Activated CD4-positive, alpha-beta memory T cell treated with anti-CD3 and anti-CD28 coated beads for 36 hours (primary cell): ENCODE measurements around the gene WDR70. TPM values are rescaled to one million over a fixed set of nuclear protein-coding genes. Genes with fewer than 3 reads are reported as not detected.
"Not testable (repeated sequence)": the region's sequence is repeated elsewhere in the genome, so short reads cannot be mapped to it uniquely, and the experiment has no call there.

Experiments used
- CTCF ChIA-PET: fragments of 350-600 bp; sonication (Branson Sonifier 250); formaldehyde crosslinking; loops from one replicate; lab custom pipeline; 2021; ENCODE audit warnings: antibody characterized with exemption, inconsistent platforms; lab: Charles Lee
- POLR2A ChIA-PET: fragments of 350-600 bp; sonication (Branson Sonifier 250); formaldehyde crosslinking; loops from one replicate; lab custom pipeline; 2021; ENCODE audit warnings: antibody characterized with exemption; lab: Charles Lee
- DNase-seq: peaks from one replicate; pipeline ENCODE4 v3.0.0-alpha.2; 2020
- H3K27ac Mint-ChIP-seq: one replicate; pipeline ENCODE4 v1.8.0; 2021; ENCODE audit warnings: mixed read lengths
- H3K27me3 Mint-ChIP-seq: one replicate; pipeline ENCODE4 v1.8.0; 2021; ENCODE audit warnings: mixed read lengths
- H3K36me3 Mint-ChIP-seq: one replicate; pipeline ENCODE4 v1.8.0; 2021; ENCODE audit warnings: mixed read lengths
- H3K4me1 Mint-ChIP-seq: one replicate; pipeline ENCODE4 v1.8.0; 2021; ENCODE audit warnings: low read depth, mixed read lengths
- H3K4me3 Mint-ChIP-seq: one replicate; pipeline ENCODE4 v1.8.0; 2021; ENCODE audit warnings: mild to moderate bottlenecking, mixed read lengths
- H3K9me3 Mint-ChIP-seq: one replicate; pipeline ENCODE4 v1.8.0; 2021; ENCODE audit warnings: mixed read lengths
- intact Hi-C: fragments of 100-400 bp; cut with micrococcal nuclease; formaldehyde crosslinking; loops from one replicate; pipeline ENCODE4 v1.15.1; 2023
- total RNA-seq, 2 experiments: library from RNA; stranded (reverse); gene quantifications; one replicate each; pipeline ENCODE4 v1.2.3, GENCODE V29; 2021

The WDR70 gene
- total RNA-seq, 2 experiments from 2014 or later = 34.4 to 36.9 TPM

- POLR2A ChIA-PET = no interaction called here
- DNase-seq = no peak
- Mint-ChIP-seq H3K9me3 (no peaks in the 10 kb centered on the region), H3K36me3 (peaks cover 10% of the 10 kb centered on the region), H3K27ac (no peak overlapping the region), H3K27me3 (no peaks in the 10 kb centered on the region), H3K4me3 (no peak overlapping the region), H3K4me1 (peaks cover 2% of the 10 kb centered on the region)
- intact Hi-C loops = no loop called here
- CTCF ChIA-PET = no interaction called here
These were observed 283.2 kb downstream of the WDR70 start for GRCh38 chr5:37662362-37662761.

DNA sequence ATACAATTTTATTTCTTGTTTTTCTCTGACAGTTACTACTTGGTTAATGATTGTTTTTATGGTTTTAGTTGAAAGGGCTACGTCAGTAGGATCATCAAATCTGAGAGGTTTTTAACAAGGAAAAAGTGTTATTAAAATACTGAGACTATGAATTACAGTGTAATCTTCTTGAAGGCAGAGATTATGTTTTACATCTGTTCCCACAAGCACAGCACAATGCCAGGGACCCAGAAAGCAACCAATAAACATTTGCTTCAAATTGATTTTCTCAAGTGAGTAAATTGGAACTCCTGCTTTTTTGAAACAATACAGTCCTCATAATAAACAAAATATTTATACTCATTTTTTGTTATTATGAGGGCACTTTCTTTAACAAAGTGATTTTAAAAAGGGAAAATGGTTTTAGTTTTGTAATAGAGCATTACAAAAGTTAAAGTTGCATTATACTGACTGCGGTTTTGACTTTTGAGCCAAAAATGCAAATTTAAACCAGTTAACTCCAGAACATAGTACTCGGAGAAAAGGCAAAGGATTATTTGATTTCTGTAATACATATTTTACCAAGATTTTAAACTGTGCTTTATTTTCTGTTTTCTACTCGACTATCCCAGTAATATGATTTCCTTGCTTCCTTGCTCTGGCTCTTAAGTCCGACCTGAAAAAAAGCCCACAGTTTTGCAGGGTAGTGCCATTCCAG is 283.8 kb downstream of the WDR70 start:
- Mint-ChIP-seq H3K27ac (no peak overlapping the region), H3K4me1 (peaks cover 2% of the 10 kb centered on the region), H3K27me3 (no peaks in the 10 kb centered on the region), H3K4me3 (no peak overlapping the region), H3K9me3 (no peaks in the 10 kb centered on the region), H3K36me3 (peaks cover 7% of the 10 kb centered on the region)
- DNase-seq = no peak
- intact Hi-C loops = no loop called here
- CTCF ChIA-PET = no interaction called here
- POLR2A ChIA-PET = no interaction called here

- DNase-seq = no peak
- intact Hi-C loops = no loop called here
- Mint-ChIP-seq H3K4me1 (no peaks in the 10 kb centered on the region), H3K36me3 (peaks cover 7% of the 10 kb centered on the region), H3K4me3 (no peak overlapping the region), H3K27ac (no peak overlapping the region), H3K27me3 (no peaks in the 10 kb centered on the region), H3K9me3 (no peaks in the 10 kb centered on the region)
- CTCF ChIA-PET = no interaction called here
- POLR2A ChIA-PET = no interaction called here
These were observed 284.4 kb downstream of the WDR70 start for GRCh38 chr5:37663538-37663937.

DNA sequence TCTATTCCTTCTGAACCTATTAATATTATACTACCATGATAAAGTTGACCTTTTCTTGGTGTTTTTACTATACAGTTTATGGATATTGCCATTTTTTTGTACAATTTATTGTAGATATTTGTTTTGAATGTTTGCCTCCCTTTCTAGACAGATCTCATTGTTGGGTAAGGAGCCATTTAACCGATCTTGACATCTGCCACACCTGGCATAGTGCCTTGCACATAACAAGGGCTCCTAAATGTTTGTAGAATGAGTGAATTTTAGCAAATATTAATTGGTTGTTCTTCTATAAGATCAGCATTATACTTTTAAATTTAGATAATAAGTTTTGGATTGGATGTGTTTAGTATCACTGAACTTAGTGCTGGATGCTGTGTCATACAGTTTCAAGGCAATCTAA is 285.4 kb downstream of the WDR70 start:
- H3K4me3 Mint-ChIP-seq = no peak overlapping the region
- peaks cover 6% of the 10 kb centered on the region for H3K36me3 Mint-ChIP-seq
- CTCF ChIA-PET = interaction anchor here (1.2 kb wide), 1 partner anchor 251 kb away, joined by 3 read pairs; no protein-coding TSS in a partner anchor

DNA sequence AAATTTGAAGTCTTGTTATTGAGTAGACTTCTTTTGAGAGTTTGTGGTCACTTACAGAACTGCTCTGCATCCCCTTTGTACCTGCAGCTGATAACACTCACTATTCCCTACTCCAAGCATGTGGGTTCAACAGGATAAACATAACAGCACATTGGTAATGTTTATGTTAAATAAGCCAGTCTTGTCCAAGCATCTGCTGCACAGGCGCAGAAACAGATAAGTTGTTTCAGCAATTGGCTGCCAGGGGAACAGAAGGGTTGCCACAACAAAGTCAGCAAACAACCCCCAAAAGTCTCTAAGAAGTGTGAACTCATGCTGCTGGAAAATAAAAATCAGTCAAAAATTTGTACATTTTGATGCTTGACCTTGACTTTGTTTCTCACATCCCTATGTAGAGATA is 286.2 kb downstream of the WDR70 start:
- no peak for DNase-seq
- Mint-ChIP-seq H3K4me1 (no peaks in the 10 kb centered on the region), H3K9me3 (peaks cover 2% of the 10 kb centered on the region), H3K36me3 (peaks cover 5% of the 10 kb centered on the region), H3K27me3 (no peaks in the 10 kb centered on the region), H3K4me3 (no peak overlapping the region), H3K27ac (no peak overlapping the region)
- intact Hi-C loops = no loop called here
- ChIA-PET CTCF (interaction anchor here (1.0 to 1.2 kb wide), 2 partner anchors 29 to 252 kb away, joined by 3 read pairs; no protein-coding TSS in a partner anchor), POLR2A (interaction anchor here (1.1 kb wide), 1 partner anchor 227 kb away, joined by 3 read pairs; no protein-coding TSS in a partner anchor)

More for the DNA sequence above, 285.4 kb downstream of the WDR70 start:
- intact Hi-C loops = no loop called here
- POLR2A ChIA-PET = no interaction called here
- no peak for DNase-seq
- Mint-ChIP-seq H3K9me3 (peaks cover 2% of the 10 kb centered on the region), H3K4me1 (no peaks in the 10 kb centered on the region), H3K27ac (no peak overlapping the region), H3K27me3 (no peaks in the 10 kb centered on the region)

DNA sequence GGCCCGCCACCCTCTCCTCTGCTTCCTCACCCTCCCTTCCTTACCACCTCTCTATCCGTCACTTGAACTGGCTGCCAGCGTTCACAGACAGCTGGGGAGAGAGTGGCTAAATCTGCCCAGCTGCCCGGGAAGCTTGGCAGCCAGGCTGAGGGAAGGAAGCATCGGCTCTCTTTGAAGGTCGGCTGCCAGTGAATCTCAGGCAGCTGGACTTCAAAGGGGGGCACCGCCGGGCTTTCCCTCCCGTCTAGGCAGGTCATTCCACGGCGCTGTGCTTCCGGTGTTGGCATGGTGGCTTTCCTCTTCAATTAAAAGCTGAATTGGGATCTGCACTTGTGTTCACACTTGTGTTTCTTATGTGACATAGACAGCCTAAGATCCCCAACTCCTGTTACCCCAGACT is 286.8 kb downstream of the WDR70 start:
- Mint-ChIP-seq H3K27me3 (no peaks in the 10 kb centered on the region), H3K4me1 (no peaks in the 10 kb centered on the region), H3K27ac (no peak overlapping the region), H3K36me3 (peaks cover 5% of the 10 kb centered on the region), H3K4me3 (no peak overlapping the region), H3K9me3 (peaks cover 2% of the 10 kb centered on the region)
- intact Hi-C loops = no loop called here
- ChIA-PET POLR2A (interaction anchor here (1.1 kb wide), 1 partner anchor 228 kb away, joined by 3 read pairs; no protein-coding TSS in a partner anchor), CTCF (interaction anchor here (1.0 to 1.2 kb wide), 2 partner anchors 30 to 253 kb away, joined by 3 read pairs; no protein-coding TSS in a partner anchor)
- DNase-seq = no peak

GRCh38 chr5:37667430-37667829 is 288.3 kb downstream of the WDR70 start:
- no peak overlapping the region for H3K4me3 Mint-ChIP-seq
- peaks cover 10% of the 10 kb centered on the region for H3K4me1 Mint-ChIP-seq
- ChIA-PET POLR2A (no interaction called here), CTCF (no interaction called here)
- H3K27me3 Mint-ChIP-seq = no peaks in the 10 kb centered on the region
- no peak for DNase-seq
- intact Hi-C loops = no loop called here
- H3K9me3 Mint-ChIP-seq = peaks cover 2% of the 10 kb centered on the region
- no peak overlapping the region for H3K27ac Mint-ChIP-seq
- H3K36me3 Mint-ChIP-seq = peaks cover 7% of the 10 kb centered on the region

- Mint-ChIP-seq H3K36me3 (peaks cover 5% of the 10 kb centered on the region), H3K27me3 (no peaks in the 10 kb centered on the region), H3K4me1 (peaks cover 13% of the 10 kb centered on the region), H3K9me3 (peaks cover 2% of the 10 kb centered on the region), H3K27ac (no peak overlapping the region), H3K4me3 (no peak overlapping the region)
- POLR2A ChIA-PET = no interaction called here
- CTCF ChIA-PET = no interaction called here
- intact Hi-C loops = no loop called here
- DNase-seq = no peak
These were observed 288.7 kb downstream of the WDR70 start for GRCh38 chr5:37667846-37668245.

DNA sequence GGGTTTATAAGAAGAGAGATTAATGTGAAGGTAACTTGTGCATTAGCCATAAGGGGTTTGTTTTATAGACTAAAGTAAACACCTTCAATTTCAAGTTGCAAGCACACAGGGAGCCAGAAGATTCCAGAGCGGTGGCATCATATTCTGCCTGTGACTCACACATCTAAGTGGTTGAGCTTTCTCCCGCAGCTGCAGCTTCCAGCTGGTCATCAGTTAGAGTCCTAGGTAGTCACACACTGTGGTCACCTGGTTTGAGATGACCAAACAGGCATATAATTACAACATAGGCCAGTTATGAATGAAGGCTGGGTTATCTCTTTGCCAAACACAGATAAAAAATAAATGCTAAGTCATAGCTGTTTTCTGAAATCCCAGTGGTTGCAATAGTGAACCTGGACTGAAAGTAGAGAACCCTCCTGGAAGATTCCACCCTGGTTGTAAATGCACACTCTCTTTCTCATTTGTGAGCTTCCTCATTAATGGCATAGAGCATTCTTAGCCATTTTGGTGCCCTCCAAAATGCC is 289.5 kb downstream of the WDR70 start:
- ChIA-PET POLR2A (no interaction called here), CTCF (no interaction called here)
- Mint-ChIP-seq H3K36me3 (peaks cover 10% of the 10 kb centered on the region), H3K4me3 (no peak overlapping the region), H3K9me3 (peaks cover 6% of the 10 kb centered on the region), H3K4me1 (peaks cover 15% of the 10 kb centered on the region), H3K27ac (no peak overlapping the region), H3K27me3 (no peaks in the 10 kb centered on the region)
- no peak for DNase-seq
- intact Hi-C loops = no loop called here

DNA sequence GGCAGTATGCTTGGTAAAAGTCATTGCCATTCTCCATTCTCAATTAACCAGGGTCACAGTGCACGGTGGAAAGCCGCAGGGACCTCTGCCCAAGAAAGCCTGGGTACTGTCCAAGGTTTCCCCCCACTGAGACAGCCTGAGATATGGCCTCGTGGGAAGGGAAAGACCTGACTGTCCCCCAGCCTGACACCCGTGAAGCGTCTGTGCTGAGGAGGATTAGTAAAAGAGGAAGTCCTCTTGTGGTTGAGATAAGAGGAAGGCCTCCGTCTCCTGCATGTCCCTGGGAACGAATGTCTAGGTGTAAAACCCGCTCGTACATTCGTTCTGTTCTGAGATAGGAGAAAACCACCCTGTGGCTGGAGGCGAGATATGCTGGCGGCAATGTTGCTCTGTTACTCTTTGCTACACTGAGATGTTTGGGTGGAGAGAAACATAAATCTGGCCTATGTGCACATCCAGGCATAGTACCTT is 293.0 kb downstream of the WDR70 start:
- H3K27me3 Mint-ChIP-seq, CTCF ChIA-PET: not testable (repeated sequence)

DNA sequence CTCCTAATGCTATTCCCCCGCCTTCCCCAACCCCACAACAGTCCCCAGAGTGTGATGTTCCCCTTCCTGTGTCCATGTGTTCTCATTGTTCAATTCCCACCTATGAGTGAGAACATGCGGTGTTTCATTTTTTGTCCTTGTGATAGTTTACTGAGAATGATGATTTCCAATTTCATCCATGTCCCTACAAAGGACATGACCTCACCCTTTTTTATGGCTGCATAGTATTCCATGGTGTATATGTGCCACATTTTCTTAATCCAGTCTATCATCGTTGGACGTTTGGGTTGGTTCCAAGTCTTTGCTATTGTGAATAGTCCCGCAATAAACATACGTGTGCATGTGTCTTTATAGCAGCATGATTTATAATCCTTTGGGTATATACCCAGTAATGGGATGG is 295.2 kb downstream of the WDR70 start:
- DNase-seq, H3K4me3 Mint-ChIP-seq, intact Hi-C loops, CTCF ChIA-PET, POLR2A ChIA-PET, H3K27ac Mint-ChIP-seq, H3K27me3 Mint-ChIP-seq: not testable (repeated sequence)
- peaks cover 15% of the 10 kb centered on the region for H3K4me1 Mint-ChIP-seq
- H3K9me3 Mint-ChIP-seq = peaks cover 24% of the 10 kb centered on the region
- peaks cover 18% of the 10 kb centered on the region for H3K36me3 Mint-ChIP-seq

More for the DNA sequence above, 293.0 kb downstream of the WDR70 start:
- DNase-seq = peak; percentile 14
- H3K4me3 Mint-ChIP-seq, intact Hi-C loops, H3K27ac Mint-ChIP-seq, POLR2A ChIA-PET: not testable (repeated sequence)
- peaks cover 11% of the 10 kb centered on the region for H3K36me3 Mint-ChIP-seq
- H3K4me1 Mint-ChIP-seq = peaks cover 15% of the 10 kb centered on the region
- H3K9me3 Mint-ChIP-seq = peaks cover 16% of the 10 kb centered on the region

GRCh38 chr5:37679326-37679725 is 300.2 kb downstream of the WDR70 start:
- not testable (repeated sequence) for DNase-seq

More at GRCh38 chr5:37679326-37679725, 300.2 kb downstream of the WDR70 start:
- H3K4me3 Mint-ChIP-seq, intact Hi-C loops, H3K27me3 Mint-ChIP-seq, H3K27ac Mint-ChIP-seq, POLR2A ChIA-PET, CTCF ChIA-PET, H3K4me1 Mint-ChIP-seq: not testable (repeated sequence)
- Mint-ChIP-seq H3K36me3 (peaks cover 29% of the 10 kb centered on the region), H3K9me3 (peaks cover 26% of the 10 kb centered on the region)
